Colonic mucosa (tissue), 4 donors: Measurements from ENCODE around the gene IST1. TPM values are rescaled to one million over a fixed set of nuclear protein-coding genes. Genes with fewer than 3 reads are reported as not detected.

Experiments
- DNase-seq: peaks from one replicate; pipeline ENCODE4 v3.0.0-alpha.2; 2020
- H3K27ac ChIP-seq: fragments of 200-600 bp; one replicate; pipeline ENCODE4 v1.8.0; 2021
- H3K27me3 ChIP-seq: fragments of 200-600 bp; one replicate; pipeline ENCODE4 v1.8.0; 2021
- H3K36me3 ChIP-seq: fragments of 200-600 bp; one replicate; pipeline ENCODE4 v1.8.0; 2021
- H3K4me1 ChIP-seq: fragments of 200-600 bp; one replicate; pipeline ENCODE4 v1.8.0; 2021; ENCODE audit warnings: mild to moderate bottlenecking
- H3K4me3 ChIP-seq: fragments of 200-600 bp; one replicate; pipeline ENCODE4 v1.8.0; 2021
- H3K9ac ChIP-seq, 2 donors: one replicate each; pipeline ENCODE4 v1.7.0; 2013; ENCODE audit warnings: control low read depth in 2 of 2, low read depth in 2 of 2, low read length in 2 of 2
- H3K9me3 ChIP-seq: fragments of 200-600 bp; one replicate; pipeline ENCODE4 v1.8.0; 2021
- CTCF ChIP-seq: fragments of 200-600 bp; IDR thresholded peaks from one replicate; pipeline ENCODE4 v1.8.0; 2022; ENCODE audit warnings: antibody characterized with exemption, mild to moderate bottlenecking
- intact Hi-C: fragments of 100-400 bp; cut with DNase I; formaldehyde crosslinking; loops from one replicate; pipeline ENCODE4 v1.14.1; 2022
- total RNA-seq, 2 donors: library from RNA; stranded (reverse); fragmentation: NEBNext Ultra II Directional in 1 of 2; extraction: Animal tissue kit (Norgen Biotek cat#: 25700) in 1 of 2; gene quantifications; one replicate each; pipeline ENCODE4 v1.2.1, GENCODE V29; 2021
- donor health status: healthy.
- donor health status: DM: no; HTN: no; CAD: no.
- donor health status: DM: no; HTN: no; CAD: no.

Gene IST1
- total RNA-seq, 2 donors from 2014 or later, result 180 to 304 TPM

GRCh38 chr16:71851746-71852145 lies 43.6 kb upstream of the IST1 start:
- no peaks in the 10 kb centered on the region for H3K36me3 ChIP-seq
- no peaks in the 10 kb centered on the region for H3K9me3 ChIP-seq
- peaks cover 4% of the 10 kb centered on the region for H3K4me1 ChIP-seq
- no peak overlapping the region for H3K9ac ChIP-seq
- no peak overlapping the region for H3K27ac ChIP-seq
- H3K4me3 ChIP-seq, result no peak overlapping the region
- intact Hi-C loops, result no loop called here
- H3K27me3 ChIP-seq, result no peaks in the 10 kb centered on the region
- no peak for DNase-seq
- no peak for TF ChIP-seq CTCF

DNA sequence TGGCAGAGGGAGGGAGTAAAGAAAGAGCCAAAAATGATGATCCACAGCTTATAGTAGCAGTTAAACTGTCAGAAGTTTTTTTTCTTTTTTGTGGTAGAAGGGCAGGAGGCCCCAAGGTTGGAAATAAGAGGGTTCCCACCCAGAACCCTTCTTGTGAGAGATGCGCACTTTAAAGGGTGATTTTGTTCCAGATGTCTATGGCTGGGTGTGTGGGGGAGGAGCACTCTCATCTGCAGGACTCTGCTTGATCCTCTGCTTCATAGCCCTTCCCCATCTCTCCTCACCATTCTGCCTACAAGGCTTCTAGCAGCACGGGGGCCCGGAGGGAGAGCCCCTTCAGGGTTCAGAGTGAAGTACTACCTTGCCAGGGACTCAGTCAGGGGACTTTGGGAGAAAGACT lies 43.2 kb upstream of the IST1 start:
- Histone ChIP-seq H3K9me3 (no peaks in the 10 kb centered on the region), H3K9ac (no peak overlapping the region), H3K4me3 (no peak overlapping the region), H3K27ac (no peak overlapping the region), H3K36me3 (no peaks in the 10 kb centered on the region), H3K27me3 (no peaks in the 10 kb centered on the region), H3K4me1 (no peaks in the 10 kb centered on the region)
- intact Hi-C loops, result no loop called here
- DNase-seq, result no peak
- TF ChIP-seq CTCF, result no peak

DNA sequence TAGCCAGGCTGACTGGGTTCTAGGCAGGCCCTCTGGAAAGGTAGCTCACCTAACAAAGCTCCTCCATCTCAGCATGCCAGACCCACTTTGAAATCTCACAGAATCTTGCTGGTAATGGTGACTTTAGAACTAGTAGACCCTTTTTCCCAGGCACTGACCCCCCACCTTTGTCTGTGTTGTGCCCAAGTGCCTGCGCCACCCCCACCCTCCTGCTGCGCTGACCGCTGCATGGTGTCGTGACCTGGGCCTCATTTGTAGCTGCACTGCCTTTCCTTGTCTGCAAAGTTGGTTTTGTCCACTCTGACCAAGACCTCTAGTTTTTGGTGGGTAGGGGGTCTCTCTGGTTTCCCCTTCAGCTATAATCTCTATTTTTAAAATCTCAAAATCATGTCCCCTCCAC lies 42.8 kb upstream of the IST1 start:
- no peaks in the 10 kb centered on the region for H3K9me3 ChIP-seq
- no peak for DNase-seq
- no peaks in the 10 kb centered on the region for H3K27me3 ChIP-seq
- intact Hi-C loops, result no loop called here
- H3K27ac ChIP-seq, result no peak overlapping the region
- H3K9ac ChIP-seq, result no peak overlapping the region
- no peak overlapping the region for H3K4me3 ChIP-seq
- TF ChIP-seq CTCF, result no peak
- no peaks in the 10 kb centered on the region for H3K36me3 ChIP-seq
- no peaks in the 10 kb centered on the region for H3K4me1 ChIP-seq

GRCh38 chr16:71853413-71853812 lies 41.9 kb upstream of the IST1 start:
- DNase-seq, result no peak
- Histone ChIP-seq H3K4me1 (no peaks in the 10 kb centered on the region), H3K4me3 (no peak overlapping the region), H3K9me3 (no peaks in the 10 kb centered on the region), H3K9ac (no peak overlapping the region), H3K27me3 (no peaks in the 10 kb centered on the region), H3K36me3 (no peaks in the 10 kb centered on the region), H3K27ac (no peak overlapping the region)
- TF ChIP-seq CTCF, result no peak
- intact Hi-C loops, result no loop called here

DNA sequence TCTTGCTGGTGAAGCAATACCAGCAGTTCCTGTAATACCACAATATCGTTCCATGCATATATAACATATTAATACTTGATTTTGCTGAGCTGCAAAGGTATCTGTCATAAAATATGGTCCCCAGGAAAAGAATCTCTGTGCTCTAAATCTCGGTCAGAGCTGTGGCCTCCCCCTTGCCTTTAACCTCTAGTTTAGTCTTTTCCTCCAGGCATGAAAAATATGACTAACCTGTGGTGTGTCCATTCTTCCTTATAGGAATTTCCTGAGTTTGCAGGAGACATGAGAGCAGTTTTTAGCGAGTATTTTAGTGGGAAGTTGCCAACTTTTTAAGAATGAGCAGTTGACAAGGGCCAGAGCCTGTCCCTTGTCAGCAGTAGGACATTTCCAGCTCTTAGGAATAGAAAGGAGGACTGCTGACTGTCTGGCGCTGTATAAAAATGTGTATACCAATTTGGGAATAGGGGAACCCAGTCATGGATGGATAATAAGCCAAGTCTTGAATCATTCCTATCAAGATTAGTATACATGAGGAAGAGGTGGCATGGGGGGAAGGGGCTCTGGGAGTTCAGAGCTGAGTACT lies 40.9 kb upstream of the IST1 start:
- Histone ChIP-seq H3K27me3 (no peaks in the 10 kb centered on the region), H3K4me3 (no peak overlapping the region), H3K36me3 (no peaks in the 10 kb centered on the region), H3K27ac (no peak overlapping the region), H3K9me3 (no peaks in the 10 kb centered on the region), H3K4me1 (no peaks in the 10 kb centered on the region), H3K9ac (no peak overlapping the region)
- TF ChIP-seq CTCF, result no peak
- DNase-seq, result no peak
- intact Hi-C loops, result no loop called here
